SIG-M5 treated with dmso at 0.1 percent for 504 hours (cell line): ENCODE data around the gene ZSWIM5.

Experiments used
- DNase-seq: peaks from one replicate; lab custom pipeline; 2025; ENCODE audit not compliant: unreplicated experiment; lab: John Stamatoyannopoulos, UW

Gene ZSWIM5

GRCh38 chr1:45035631-45036301 is 170.6 kb downstream of the ZSWIM5 start:
- no peak for DNase-seq

GRCh38 chr1:45033356-45033755 is 173.0 kb downstream of the ZSWIM5 start:
- peak; percentile 22 for DNase-seq

- DNase-seq = no peak
Observed at GRCh38 chr1:45032837-45033236, 173.6 kb downstream of the ZSWIM5 start.

- DNase-seq = no peak
Observed at GRCh38 chr1:45026446-45026845, 180.0 kb downstream of the ZSWIM5 start.

GRCh38 chr1:45023663-45024062 is 182.7 kb downstream of the ZSWIM5 start:
- DNase-seq = no peak

GRCh38 chr1:45018599-45019230 is 187.7 kb downstream of the ZSWIM5 start:
- peak; percentile 12 for DNase-seq

GRCh38 chr1:45016767-45017166 is 189.6 kb downstream of the ZSWIM5 start:
- no peak for DNase-seq

- no peak for DNase-seq
Observed at GRCh38 chr1:45016090-45016697, 190.2 kb downstream of the ZSWIM5 start.

GRCh38 chr1:45015683-45016082 is 190.7 kb downstream of the ZSWIM5 start:
- DNase-seq = no peak

GRCh38 chr1:45014321-45015028 is 191.9 kb downstream of the ZSWIM5 start:
- DNase-seq = peak; percentile 77

- no peak for DNase-seq
Observed at GRCh38 chr1:45013551-45014209, 192.7 kb downstream of the ZSWIM5 start.

- peak; percentile 39 for DNase-seq
Observed at GRCh38 chr1:45012639-45013278, 193.6 kb downstream of the ZSWIM5 start.

GRCh38 chr1:45011837-45012638 is 194.4 kb downstream of the ZSWIM5 start, which contains the start of gene UROD:
Gene UROD, plus strand, starts transcription at chr1:45012254. Its CDS starts 12 bp downstream, at chr1:45012266.
- DNase-seq = peak; percentile 96

- peak; percentile 80 for DNase-seq
Observed at GRCh38 chr1:45010855-45011811, 195.3 kb downstream of the ZSWIM5 start, which contains the start of gene HECTD3. Gene HECTD3, minus strand, starts transcription at chr1:45011324. Its CDS starts 67 bp downstream, at chr1:45011257.

GRCh38 chr1:45009956-45010854 is 196.2 kb downstream of the ZSWIM5 start:
- DNase-seq = no peak

GRCh38 chr1:45009296-45009865 is 197.0 kb downstream of the ZSWIM5 start:
- DNase-seq = no peak

GRCh38 chr1:45008516-45008915 is 197.9 kb downstream of the ZSWIM5 start:
- no peak for DNase-seq
